Pons (tissue), 1 donor: ENCODE results near the gene MKNK2.

Source experiments
- DNase-seq: peaks from one replicate; pipeline ENCODE4 v3.0.0-alpha.2; 2016; ENCODE audit warnings: low spot score

The MKNK2 gene

DNA sequence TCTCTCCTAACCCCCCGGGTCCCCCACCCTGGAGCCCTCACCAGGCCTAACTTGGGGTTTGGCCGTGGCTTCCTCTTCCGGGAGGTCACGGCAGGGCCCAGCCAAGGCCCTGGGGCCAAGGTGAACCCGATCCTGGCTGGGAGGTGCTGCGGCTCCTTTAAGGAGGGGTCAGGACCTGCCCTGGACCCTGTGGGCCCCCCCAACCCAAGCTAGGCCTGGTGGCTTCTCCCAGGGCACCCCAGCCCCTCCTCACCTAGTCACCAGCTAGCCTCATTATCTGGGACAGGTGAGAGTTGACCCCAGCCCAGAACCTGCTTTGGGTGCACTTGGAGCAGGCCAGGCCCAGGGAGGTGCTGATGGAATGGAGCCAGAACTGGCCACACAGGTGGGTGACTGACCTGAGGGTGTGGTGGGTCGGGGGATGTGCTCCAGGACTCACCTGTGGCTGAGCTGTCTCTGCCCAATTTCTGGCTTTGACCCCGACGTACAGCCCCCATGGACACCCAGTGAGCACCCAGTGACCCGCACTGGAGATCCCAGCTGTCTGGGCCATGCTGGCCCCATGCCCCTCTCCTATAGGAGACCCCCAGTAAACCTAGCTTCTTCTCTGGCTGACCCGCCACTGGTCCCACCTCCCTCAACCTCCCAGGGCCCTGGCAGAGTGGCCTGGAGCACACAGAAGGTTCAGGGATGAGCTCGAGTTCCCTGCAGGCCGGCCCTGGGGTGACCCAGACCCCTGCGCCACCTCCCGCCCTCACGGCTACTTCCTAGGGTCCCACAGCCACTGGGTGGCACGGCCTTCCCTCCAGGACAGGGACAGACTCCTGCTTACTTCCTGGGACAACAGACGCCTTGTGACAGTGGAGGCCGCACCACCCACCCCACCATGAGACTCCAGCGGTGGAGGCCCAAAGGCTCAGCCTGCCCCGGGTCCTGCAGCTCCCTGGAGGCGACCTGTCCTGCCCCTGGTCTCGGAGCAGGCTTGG is 6.7 kb upstream of the MKNK2 start:
- DNase-seq, result no peak

DNA sequence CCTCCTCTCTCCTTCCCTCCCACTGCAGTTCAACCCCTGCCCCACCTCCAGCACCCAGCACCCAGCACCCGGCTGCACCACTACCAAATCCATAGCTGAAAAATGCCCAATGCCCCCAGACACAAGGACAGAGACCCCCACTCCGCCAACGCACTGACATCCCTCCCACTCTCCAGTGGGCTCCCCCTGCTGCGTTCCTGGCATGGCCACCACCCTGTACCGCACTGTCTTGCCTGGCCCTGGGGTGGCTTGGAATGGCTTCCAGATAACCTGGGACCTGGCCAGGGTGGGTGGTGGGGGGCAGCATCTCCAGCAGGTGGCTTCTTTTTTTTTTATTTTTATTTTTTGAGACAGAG is 5.8 kb upstream of the MKNK2 start:
- DNase-seq, result no peak

DNA sequence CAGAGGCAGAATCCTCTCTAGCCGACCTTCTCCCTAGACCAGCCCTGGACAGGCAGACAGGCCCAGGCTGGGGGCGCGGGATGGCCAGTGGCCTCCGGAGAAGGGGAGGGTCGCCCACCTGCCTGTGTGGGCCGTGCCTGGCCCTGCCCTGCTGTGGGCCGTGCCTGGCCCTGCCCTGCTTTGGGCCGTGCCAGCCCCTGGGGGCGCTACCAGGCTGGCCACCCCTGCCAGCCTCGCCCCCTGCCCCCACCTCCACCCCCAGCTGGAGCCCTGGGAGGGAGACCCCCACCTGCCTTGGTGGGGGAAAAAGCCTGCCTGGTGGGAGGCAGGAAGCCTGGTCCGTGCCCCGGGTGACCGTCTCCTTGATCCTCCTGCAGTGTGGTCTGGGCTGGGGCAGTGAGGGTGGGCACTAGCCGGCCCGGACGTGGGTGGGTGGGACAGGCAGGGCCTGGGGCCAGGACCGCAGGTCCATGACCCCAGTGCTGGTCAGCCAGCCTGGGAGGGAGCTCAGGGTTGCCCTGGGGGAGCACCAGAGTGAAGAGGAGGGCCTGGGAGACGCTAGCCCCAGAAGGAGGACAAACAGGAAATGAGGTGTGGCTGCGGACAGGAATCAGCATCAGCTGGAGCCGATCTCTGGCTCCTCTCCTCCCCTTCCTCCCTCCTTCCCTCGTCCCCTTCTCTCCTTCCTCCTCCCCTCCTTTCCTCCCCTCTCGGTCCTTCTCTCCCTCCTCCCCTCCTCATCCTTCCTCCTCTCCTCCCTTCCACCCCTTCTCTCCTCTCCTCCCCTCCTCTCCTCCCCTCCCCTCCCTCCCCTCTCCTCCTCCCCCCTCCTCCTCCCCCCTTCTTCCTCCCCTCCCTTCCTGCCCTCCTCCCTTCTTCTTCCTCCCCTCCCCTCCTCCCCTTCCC is 5.1 kb upstream of the MKNK2 start:
- no peak for DNase-seq

DNA sequence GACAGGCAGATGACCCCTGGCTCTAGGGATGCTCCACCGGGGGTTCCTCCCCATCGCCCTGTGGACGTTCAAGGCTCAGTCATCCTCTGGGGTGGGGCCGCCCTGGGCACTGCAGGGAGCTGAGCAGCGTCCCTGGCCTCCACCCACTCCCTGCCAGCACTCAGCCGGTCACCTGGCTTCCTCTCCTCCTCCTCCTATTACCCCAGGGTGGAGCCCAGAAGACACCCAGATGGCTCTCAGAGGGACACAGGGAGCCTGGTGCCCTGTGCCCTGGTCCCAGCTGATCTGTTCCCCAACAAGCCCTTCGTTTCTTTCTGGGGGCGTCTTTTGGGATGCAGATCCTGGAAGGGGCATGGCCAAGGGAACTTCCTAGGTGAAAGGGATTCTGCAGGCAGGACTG is 3.7 kb upstream of the MKNK2 start:
- no peak for DNase-seq

DNA sequence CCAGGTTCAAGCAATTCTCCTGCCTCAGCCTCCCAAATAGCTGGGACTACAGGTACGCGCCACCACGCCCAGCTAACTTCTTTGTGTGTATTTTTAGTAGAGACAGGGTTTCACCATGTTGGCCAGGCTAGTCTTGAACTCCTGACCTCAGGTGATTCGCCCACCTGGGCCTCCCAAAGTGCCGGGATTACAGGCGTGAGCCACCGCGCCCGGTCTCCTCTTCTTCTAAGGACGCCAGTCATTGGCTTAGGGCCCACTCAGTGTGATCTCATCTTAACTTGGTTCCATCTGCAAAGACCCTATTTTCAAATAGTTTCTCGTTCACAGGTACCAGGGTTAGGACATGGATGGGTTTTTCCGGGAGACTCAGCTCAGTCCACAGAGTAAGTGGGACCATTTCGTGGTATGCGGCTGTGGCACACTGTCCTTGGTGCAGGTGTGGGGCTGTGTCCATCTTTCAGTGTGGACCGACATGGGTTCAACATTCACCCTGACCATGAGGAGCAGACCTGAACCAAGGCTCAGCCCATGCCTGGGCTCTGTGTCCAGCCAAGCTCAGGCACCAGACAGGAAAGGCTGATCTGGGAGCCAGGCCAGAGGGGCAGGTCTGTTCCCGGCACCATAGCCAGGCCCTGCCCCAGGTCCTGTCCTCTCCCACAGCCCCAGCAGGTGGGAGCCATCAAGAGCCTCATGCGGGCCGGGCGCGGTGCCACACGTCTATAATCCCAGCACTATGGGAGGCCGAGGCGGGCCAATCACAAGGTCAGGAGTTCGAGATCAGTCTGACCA is 2.8 kb upstream of the MKNK2 start:
- no peak for DNase-seq

DNA sequence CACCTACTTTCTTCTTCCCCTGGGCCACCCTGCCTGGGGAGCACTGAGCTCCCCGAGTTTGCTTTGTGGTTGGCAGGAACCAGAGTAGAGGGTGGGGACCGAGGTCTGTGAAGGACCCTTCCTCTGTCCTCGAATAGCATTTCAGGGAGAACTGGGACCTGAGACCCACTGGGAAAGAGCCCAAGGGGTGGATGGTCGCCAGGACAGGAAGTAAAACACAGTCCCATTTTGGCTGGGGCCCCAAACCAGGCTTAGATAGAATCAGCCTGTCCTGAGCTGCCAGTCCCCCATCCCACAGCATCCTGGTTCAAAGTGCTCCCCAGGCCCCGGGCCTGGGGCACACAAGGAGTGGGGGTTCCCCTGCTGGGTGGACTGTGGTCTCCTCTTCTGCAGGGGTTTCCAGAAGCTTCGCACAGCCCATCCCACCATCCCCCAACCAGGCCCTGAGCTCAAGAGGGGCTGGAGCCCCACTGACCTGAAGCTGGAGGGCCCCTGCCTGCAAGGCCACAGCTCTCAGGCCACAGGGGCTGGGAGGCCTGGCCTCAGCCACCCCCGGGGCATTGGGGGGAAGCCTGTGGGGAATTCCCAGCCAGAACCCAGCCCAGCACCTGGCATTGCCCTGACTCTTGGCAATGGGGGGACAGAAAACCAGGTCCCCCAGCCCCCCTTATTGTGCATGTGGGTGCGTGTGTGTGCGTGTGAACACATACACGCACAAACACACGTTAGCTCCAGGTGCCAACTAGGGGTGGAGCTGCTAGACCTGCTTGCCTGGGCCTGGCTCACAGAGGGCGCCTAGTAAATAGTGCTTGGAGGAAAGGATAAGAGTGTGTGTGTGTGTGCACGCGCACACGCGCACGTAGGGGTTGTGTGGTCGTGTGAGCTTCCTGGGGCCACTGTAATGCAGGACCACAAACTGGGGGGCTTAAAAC is 995 bp upstream of the MKNK2 start:
- DNase-seq, result no peak

DNA sequence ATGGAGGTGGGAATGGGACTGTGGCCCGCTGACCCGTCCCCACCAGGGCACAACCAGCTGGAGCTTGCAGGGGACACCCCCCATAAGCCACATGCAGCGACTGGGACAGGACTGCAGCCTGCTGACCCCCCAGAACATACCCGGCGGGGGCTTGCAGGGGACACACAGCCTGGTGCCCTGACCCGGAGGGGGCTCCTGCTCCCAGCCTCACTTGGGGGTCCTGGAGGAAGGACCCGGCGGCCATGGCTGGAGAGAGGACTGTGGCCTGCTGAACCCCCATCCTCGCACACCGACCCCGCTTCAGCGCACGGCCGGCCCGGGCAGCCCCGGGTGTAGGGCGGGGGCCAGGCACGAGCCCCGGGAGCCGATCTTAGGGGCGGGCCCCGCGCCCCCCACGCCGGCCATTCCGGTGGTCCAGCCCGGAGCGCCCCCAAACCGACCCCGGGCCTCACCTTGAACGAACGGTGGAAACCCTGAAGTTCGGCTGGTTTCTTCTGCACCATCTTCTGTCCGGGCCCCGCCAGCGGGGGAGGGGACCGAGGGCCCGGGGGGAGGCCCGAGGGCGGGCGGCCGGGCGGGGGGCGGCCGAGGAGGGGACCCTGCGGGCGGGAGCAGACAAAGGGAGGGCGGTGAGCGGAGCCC is 574 bp downstream of the MKNK2 start:
- DNase-seq, result no peak

DNA sequence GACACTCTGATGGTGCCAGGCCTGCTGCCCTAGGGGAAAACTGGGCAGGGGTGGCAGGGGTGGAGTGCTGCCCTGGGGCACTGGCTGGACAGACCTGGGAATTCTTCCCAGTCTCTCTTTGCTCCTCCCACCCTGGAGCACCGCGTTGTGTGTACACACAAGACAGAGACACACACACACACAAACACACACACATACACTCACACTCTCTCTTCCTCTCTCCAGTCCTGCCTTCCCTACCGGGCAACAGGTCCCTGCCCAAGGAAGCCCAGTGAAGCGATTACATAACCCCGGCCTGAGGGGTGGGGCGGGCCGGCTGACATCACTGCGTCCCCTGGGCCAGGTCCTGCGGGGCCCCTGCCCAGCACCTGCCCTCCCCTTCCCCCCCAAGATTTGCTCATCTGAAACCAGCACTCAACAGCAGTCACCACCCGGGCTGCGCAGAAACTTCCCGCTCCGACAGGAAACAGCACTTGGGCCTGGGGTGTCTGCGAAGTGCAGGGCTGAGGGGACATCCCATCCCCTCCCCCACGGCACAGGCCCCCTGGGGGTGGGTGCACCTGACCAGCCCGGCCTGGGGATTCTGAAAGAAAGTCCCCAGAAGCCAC is 1.2 kb downstream of the MKNK2 start:
- DNase-seq, result peak; percentile 83

DNA sequence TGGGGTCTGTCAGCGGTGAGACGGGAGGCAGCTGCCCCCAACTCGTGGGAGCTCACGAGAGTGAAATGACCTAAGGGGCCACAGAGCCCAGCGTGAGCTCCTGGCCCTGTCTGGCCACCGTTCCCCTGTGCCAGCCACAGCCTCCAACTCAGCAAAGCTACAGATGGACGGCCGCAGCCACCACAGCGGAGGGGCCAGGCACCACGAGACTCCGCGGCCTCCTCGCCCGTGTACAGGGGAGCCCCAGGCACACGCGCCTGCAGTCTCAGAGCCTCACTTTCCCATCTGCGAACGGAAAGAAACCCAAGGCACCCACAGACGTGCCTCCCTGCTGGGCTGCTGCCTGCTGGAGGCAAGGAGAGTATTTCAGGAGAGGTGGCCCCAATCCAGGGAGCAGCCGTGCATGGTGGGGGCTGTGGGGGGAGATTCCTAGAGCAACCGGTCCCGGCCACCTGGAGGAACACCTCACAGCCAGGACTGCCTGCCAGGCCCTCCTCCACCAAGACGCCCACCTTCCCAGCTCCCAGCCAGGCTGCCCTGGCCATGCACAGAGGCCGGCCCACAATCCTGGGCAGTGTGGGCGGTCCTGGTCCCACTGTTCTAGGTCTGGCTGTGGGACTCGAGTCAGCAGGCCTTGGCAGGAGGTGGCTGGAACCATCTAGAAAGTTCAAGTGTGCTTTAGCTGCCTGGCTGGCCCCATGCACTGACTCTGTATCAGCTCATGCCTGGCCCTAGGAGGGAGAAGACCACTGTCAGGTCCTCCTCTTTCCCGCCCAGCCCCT is 1.9 kb downstream of the MKNK2 start:
- peak; percentile 58 for DNase-seq

DNA sequence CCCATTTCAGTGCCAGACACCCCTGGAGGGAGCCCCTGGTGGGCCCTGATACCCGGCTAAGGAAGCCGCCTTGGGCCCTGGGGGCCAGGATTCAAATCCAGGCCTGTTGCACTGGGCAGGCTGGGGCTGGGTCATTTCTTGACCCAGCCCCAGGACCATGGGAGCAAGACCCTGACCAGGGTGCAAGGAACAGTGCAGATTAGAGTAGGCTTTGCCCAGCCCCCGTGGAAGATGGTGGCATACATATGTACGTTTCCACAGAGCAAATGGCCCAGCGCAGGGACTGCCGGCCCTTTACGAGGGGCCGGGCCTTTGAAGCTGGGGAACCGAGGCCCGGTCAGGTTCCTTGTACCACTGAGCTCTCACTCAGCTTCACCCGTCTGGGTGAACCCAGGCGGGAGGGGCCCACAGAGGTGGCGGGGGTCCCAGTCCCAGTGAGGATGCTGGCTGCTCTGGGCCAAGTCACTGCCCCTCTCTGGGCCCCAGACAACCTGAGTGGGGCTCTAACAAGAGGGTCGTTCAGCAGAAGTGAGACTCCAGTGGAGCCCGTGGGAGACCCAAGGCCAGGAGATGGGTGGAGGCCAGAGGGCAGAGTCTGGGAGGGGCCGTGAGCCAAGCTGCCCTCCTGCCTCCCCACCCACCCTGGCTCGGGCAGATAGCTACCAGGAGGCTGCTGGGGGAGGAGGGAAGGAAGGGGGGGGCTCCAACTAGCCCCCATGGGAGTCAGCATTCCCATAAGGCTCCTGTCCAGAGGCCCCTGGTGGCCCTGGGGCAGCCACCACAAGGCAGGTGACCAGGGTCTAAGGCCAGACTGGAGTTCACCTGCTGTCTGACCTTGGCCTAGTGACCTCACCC is 2.7 kb downstream of the MKNK2 start:
- DNase-seq, result no peak

DNA sequence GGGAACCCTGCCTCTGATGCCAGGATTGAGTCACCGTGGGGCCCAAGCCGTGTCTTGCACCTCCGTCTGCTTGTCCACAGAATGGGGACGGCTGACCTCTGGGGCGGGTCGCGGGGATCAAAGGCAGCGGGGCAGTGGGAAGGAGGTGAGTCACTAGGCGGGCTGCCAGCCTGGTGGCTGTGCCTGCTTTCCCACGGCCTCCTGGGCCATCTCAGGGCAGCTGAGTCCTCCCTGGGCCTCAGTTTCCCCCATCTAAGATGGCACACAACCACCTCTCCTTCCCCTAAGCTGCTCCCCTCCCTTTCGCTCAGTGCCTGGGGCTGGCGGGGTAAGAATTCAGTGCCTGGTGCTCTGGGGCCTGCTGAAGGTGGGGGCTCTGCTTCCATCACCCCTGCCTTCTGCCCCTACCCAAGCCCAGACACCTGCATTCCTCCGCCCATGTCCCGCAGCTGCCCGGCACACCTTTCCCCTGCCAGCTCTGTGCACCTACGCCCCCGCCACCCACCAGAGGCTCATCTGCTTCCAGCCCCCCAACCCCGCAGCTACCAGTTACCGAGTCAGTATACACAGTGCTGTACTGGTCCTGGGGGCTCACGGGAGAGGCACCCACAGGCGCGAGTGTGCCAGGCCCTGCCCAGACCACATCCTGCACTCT is 3.5 kb downstream of the MKNK2 start:
- no peak for DNase-seq

DNA sequence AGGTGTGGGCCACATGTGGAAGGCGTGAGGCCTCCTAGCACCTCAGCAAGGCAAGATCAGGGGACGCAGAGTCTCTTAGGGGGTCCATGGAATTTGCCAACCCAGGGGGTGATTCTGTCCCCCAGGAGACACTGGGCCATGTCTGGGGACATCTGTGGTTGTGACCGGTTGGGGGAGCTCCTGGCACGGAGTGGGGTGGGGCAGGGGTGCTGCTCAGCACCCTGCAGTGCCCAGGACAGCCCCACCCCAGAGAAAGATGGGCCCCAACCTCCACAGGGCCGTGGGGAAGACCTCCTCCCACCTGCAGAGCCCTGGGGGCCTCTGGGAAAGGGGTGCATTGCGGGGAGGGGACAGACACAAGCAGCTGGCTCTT is 4.0 kb downstream of the MKNK2 start:
- no peak for DNase-seq

DNA sequence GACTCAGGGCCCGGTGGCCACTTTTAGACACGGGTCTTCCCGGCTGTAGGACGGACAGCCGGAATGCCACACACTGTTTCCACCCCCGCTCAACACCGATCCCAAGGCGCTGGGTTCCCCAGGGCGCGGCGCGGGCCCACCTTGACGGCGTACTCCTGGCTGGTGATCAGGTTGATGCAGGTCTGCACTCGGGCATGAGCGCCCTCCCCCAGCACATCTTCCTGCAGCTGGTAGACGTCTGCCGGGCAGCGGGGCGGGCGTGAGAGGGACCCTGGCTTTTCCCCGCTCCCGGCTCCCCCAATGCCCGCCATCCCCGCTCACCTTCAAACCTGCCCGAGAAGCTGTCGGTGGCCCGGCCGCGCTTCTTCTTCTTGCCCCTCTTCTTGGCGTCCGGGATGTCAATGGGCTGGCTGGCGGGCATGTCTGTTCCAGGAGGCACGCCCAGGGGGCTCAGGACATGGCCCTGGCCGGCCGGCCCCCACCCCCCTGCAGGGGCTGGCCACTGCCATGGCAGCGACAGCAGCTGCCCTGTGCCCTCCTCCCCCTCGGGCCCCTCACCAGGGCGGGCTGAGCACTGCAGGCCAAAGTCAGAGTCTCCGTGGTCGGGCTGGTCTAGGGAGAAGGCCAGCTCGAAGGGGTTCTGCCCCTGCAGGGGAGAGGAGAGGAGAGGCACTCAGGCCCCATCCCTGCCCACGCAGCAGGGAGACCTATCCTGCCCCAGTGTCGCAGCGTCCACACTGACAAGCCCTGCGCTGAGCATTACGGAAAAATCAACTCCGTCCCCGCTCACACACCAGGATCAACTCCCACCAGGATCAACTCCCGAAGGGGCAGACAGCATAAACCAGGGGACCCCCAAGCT is 4.8 kb downstream of the MKNK2 start:
- DNase-seq, result no peak

DNA sequence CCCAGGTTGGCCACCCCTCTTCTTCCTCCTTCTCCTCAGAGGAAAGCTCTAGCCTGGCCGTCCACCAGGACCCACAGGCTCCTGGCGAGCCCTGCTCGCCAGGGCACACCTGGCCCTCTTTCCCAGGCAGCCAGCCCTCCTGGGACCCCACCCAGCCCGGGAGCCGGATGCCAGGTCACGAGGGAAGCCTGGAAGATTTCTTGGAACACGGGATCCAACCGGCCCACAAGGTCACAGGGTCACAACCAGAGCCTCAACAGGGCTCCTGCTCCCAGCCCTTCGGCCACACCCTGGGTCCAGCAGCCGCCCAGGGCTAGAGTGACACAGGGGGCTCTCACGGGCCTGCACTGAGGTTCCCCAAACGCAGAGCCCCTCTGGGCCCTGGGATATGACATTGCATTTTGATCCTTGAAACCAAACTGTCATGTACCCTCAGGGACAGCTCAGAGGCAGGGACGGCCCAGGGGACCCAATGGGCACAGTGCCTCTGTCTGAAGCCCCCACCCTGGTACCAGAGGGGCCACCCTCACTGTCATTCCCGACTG is 5.5 kb downstream of the MKNK2 start:
- no peak for DNase-seq

DNA sequence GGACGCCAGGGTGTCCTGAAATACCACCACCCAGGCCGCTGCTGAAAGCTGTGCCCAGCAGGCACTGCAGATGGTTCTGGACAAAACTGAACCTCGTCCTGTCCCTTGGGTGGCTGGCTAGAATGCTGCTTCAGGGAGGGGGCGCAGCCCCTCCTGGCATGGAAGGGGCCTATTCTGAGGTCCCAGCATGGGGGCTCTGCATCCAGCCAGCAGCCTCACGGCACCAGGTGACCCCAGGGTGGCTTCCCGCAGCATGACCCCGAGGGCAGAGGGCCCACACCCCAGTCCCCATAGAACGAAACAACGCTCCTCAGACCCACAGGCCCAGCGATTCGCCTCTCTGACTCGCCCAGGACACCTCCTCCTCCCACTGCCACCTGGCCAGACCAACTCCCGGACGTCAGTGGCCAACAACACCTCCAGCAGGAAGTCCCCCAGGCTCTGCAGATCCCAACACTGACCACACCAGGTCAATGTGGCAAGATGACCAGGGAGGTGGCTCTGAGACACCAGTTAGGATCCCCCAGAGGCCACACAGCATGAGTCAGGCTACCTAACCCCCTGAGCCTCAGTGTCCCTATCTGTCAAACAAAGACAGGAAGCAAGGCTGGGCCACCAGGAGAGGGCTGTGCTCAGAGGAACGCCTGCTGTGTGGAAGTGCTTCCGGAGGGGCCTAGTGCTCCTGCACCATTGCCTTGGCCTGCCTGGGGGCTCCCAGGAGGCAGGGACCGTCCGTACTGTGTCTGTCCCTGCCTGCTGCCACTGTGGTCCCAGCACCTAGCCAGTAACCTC is 6.1 kb downstream of the MKNK2 start:
- DNase-seq, result no peak
